ENCODE results near the gene FOXL2.
A peak's percentile ranks its signal among the peaks of the same experiment; 100 is the strongest.

FOXL2 gene

DNA sequence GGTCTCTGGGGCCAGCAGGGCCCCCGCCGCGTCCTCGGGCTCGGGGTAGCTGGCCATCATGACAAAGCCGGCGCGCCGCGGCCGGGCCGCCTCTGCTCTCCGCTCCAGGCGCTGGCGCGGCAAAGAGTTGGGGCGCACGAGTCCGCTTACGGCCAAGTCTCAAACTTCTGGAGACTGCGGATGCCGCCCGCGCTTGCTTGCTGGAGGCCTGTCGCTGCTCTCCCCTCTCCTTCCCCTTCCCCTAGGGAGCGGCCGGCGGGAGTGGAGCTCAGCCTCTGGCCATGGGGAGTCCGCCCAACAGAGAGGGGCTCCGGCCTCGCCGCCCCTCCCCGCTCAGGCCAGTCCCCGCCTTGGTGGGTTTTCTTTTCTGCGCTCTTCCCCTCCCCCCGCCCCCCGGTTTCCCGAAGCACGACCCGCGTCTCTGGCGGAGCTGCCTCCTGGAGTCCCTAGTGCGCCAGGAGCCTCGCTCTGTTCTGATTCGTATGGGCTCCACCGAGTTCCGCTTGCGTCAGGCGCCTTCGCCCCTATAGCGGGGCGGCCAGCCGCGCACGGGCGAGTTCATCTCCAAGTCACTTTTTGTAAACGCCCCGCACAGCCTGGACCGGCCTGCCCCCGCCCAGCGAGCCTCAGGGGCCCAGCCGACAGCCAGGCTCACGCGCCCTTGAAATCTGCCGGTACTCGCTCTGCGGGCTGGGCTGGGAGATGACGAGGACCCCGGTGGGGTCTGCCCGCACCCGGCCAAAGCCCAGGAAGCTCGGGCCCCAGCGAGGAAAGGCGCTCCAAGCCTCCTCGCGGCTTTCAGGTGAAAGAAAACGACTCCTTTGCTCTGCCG is at the start of gene FOXL2, which contains the start of gene FOXL2NB:
TSS of gene FOXL2 (minus strand) at position 475 of the 832 bp plus-strand sequence. CDS start at position 60, 415 bp downstream.
TSS of gene FOXL2NB (plus strand) at position 555 of the 832 bp plus-strand sequence. CDS start at position 703, 148 bp downstream.
- H3K4me3 ChIP-seq (ENCODE audit: low read depth, low read length): peak within 1 kb of the TSS; percentile 54
- DNase-seq: peak; percentile 70
- no peaks in the 10 kb centered on the region for H3K27me3 ChIP-seq (ENCODE audit: insufficient read depth, low read depth, severe bottlenecking)
- peak within 1 kb of the TSS; percentile 49 for H3K27ac ChIP-seq
- H3K9me3 ChIP-seq (ENCODE audit: severe bottlenecking): peaks cover 3% of the 10 kb centered on the region
- H3K36me3 ChIP-seq: no peaks in the 10 kb centered on the region
- TF ChIP-seq, protein P1, sequence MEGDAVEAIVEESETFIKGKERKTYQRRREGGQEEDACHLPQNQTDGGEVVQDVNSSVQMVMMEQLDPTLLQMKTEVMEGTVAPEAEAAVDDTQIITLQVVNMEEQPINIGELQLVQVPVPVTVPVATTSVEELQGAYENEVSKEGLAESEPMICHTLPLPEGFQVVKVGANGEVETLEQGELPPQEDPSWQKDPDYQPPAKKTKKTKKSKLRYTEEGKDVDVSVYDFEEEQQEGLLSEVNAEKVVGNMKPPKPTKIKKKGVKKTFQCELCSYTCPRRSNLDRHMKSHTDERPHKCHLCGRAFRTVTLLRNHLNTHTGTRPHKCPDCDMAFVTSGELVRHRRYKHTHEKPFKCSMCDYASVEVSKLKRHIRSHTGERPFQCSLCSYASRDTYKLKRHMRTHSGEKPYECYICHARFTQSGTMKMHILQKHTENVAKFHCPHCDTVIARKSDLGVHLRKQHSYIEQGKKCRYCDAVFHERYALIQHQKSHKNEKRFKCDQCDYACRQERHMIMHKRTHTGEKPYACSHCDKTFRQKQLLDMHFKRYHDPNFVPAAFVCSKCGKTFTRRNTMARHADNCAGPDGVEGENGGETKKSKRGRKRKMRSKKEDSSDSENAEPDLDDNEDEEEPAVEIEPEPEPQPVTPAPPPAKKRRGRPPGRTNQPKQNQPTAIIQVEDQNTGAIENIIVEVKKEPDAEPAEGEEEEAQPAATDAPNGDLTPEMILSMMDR (IDR thresholded peaks at IDR 0.05; ENCODE audit: low read depth, low read length): no peak

DNA sequence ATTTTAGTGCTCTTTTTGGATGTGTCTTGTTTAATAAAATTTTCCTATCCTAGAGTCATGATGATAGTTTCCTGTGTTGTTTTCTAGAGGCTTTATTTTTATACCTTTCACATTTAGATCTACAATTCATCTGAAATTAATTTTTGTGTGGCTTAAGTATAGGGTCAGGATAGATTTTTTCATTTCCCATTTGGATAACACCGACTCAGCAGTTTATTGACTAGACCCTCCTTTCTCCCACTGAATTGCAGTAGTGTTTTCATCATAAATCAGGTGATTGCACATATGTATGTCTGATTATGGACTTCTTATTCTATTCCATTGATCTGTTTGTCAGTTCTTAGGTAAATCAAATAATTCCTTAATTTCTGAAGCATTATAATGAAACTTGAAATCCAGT is 48.8 kb upstream of the FOXL2 start:
- Histone ChIP-seq H3K27me3 (ENCODE audit: insufficient read depth, low read depth, severe bottlenecking) (no peaks in the 10 kb centered on the region), H3K4me3 (ENCODE audit: low read depth, low read length) (no peak overlapping the region), H3K36me3 (no peaks in the 10 kb centered on the region), H3K9me3 (ENCODE audit: severe bottlenecking) (no peaks in the 10 kb centered on the region), H3K27ac (no peak overlapping the region)
- TF ChIP-seq, protein P1 (IDR thresholded peaks at IDR 0.05; ENCODE audit: low read depth, low read length): no peak
- no peak for DNase-seq

DNA sequence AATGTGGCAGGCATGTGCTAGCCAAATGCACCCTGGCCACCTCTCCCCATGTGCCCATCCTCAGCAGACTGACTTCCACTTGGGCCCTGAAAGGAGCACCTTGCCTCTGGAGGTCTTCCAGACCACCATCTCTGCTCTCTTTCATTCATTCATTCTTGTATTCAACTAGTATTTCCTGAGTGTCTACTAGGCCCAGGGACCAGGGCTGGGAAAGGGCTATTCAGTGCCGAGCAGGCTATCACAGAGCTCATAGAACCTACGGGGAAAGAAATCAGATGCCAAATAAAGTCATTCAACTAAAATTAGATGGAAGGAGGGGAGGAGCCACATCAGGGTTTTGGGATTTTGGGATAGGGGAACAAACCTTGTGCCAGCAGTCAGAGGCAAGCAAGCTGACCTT is 40.2 kb upstream of the FOXL2 start:
- Histone ChIP-seq H3K9me3 (ENCODE audit: severe bottlenecking) (no peaks in the 10 kb centered on the region), H3K4me3 (ENCODE audit: low read depth, low read length) (no peak overlapping the region), H3K27ac (no peak overlapping the region), H3K36me3 (no peaks in the 10 kb centered on the region), H3K27me3 (ENCODE audit: insufficient read depth, low read depth, severe bottlenecking) (no peaks in the 10 kb centered on the region)
- TF ChIP-seq, protein P1 (IDR thresholded peaks at IDR 0.05; ENCODE audit: low read depth, low read length): no peak
- DNase-seq: no peak

DNA sequence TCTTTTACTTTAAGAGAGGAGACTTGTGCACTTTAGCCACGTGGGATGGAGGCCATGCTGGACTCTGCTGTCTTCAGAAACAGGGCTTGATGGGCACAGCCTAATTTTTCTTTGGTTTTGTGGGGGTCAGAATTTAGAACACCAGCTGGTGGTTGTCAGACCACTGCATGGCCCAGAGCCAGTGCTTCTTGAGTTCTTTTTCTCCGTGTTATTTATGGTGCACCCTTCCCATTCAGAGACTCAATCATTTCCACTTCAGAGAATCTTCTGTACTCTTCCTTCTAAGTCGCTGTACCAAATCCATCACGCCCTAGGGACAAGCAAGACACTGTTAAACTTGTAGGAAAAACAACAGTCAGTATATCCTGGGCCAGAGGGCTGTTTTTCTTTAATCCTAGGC is 39.0 kb upstream of the FOXL2 start:
- H3K27me3 ChIP-seq (ENCODE audit: insufficient read depth, low read depth, severe bottlenecking): no peaks in the 10 kb centered on the region

DNA sequence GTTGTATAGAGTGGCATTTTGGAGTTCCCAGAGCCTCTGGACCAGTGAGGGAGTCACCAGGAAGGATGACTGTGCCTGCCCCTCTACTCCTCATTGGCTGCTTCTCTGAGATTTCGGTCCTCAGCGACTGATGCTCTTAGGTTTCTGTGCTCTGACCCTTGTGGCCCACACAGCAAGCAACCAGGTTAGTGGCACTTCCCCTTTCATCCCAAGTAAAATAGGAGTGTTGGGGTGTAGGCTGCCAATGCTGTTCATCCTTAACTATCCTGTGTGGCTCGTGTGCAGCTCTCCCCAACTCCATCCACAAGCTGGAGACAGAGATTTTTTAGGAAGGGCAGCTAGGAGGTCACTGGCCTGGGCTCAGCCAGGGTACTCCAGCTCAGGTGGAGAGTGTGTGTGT is 37.9 kb upstream of the FOXL2 start:
- Histone ChIP-seq H3K27me3 (ENCODE audit: insufficient read depth, low read depth, severe bottlenecking) (no peaks in the 10 kb centered on the region), H3K27ac (no peak overlapping the region), H3K9me3 (ENCODE audit: severe bottlenecking) (no peaks in the 10 kb centered on the region), H3K4me3 (ENCODE audit: low read depth, low read length) (no peak overlapping the region), H3K36me3 (no peaks in the 10 kb centered on the region)
- no peak for DNase-seq
- TF ChIP-seq, protein P1 (IDR thresholded peaks at IDR 0.05; ENCODE audit: low read depth, low read length): no peak

More for the DNA sequence above, 39.0 kb upstream of the FOXL2 start:
- DNase-seq: no peak
- Histone ChIP-seq H3K36me3 (no peaks in the 10 kb centered on the region), H3K27ac (no peak overlapping the region), H3K9me3 (ENCODE audit: severe bottlenecking) (no peaks in the 10 kb centered on the region), H3K4me3 (ENCODE audit: low read depth, low read length) (no peak overlapping the region)
- TF ChIP-seq, protein P1 (IDR thresholded peaks at IDR 0.05; ENCODE audit: low read depth, low read length): no peak
